ENCODE results near the gene DNAH1.

DNA sequence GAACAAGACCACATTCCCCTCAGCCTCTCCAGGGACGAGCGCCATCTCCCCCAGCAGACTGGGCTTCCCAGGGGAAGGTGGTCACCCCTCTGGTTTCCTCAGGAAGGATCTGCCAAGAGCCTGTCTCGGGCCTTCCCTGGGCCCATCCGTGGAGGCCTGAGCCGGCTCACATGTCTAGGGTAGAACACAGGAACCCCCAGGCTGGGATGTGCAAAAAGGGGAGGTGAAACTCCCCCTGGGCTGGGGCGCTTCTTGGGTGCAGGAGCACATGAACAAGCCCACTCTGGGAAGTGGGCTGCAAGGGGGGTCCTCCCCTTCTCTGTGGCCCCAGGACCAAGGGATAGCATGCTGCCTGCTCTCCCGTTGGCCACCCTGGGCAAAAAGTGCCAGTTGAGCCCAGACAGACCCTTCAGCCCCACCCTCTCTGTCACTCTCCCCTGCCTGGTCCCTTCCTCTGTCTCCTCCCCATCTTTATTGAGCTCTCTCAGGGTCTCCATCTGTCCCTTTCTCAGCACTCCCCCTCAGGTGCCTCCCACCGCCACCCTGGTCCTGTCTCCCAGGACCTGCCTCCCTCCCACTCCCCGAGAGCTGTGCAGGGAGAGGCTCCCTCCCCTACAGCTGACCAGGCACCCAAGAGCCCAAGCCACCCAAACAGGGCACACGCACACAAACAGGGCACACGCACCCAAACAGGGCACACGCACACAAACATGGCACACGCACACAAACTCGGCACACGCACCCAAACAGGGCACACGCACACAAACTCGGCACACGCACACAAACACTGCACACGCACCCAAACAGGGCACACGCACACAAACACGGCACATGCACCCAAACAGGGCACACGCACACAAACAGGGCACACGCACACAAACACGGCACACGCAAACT, 127.9 kb downstream of the DNAH1 start:
- TF ChIP-seq, protein P1, sequence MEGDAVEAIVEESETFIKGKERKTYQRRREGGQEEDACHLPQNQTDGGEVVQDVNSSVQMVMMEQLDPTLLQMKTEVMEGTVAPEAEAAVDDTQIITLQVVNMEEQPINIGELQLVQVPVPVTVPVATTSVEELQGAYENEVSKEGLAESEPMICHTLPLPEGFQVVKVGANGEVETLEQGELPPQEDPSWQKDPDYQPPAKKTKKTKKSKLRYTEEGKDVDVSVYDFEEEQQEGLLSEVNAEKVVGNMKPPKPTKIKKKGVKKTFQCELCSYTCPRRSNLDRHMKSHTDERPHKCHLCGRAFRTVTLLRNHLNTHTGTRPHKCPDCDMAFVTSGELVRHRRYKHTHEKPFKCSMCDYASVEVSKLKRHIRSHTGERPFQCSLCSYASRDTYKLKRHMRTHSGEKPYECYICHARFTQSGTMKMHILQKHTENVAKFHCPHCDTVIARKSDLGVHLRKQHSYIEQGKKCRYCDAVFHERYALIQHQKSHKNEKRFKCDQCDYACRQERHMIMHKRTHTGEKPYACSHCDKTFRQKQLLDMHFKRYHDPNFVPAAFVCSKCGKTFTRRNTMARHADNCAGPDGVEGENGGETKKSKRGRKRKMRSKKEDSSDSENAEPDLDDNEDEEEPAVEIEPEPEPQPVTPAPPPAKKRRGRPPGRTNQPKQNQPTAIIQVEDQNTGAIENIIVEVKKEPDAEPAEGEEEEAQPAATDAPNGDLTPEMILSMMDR (IDR thresholded peaks at IDR 0.05), result no peak
- no peak for TF ChIP-seq POLR2A (IDR thresholded peaks at IDR 0.05)
